ENCODE measurements around the gene UBE2H. TPM values are rescaled to one million over a fixed set of nuclear protein-coding genes. Genes with fewer than 3 reads are reported as not detected.

Gene UBE2H
- total and polyA plus RNA-seq, 10 of the 15 experiments (the other 5 are each of a cell fraction or from before 2014, with no cell fraction given), result 15.6 to 75.5 (median 32.8) TPM

- BruUV-seq (replicated peaks), result no TSS peak
- H3K4me2 ChIP-seq (ENCODE audit: control insufficient read depth, insufficient read depth), result peak overlapping the region; percentile 43
- H3K4me1 ChIP-seq (ENCODE audit: control insufficient read depth, insufficient read depth, low read length), result peaks cover 10% of the 10 kb centered on the region; the same call in 1 of the 2 replicates
These were observed 5.1 kb downstream of the UBE2H start for GRCh38 chr7:129947701-129948100.

GRCh38 chr7:129947049-129947448 lies 5.7 kb downstream of the UBE2H start:
- H4K20me1 ChIP-seq (ENCODE audit: control insufficient read depth, insufficient read depth), result peaks cover 2% of the 10 kb centered on the region; the same call in 1 of the 2 replicates
- TF ChIP-seq ZNF622 (IDR thresholded peaks at IDR 0.05), result no peak
- TF ChIP-seq SRF (IDR thresholded peaks at IDR 0.05; ENCODE audit: low read depth in 2 of 2, low read length in 2 of 2), result no peak
- no peak for TF ChIP-seq STAT1 (conservative IDR thresholded peaks at IDR 0.05)
- no peak for TF ChIP-seq MTA3 (IDR thresholded peaks at IDR 0.05; ENCODE audit: borderline replicate concordance, low read length)
- TF ChIP-seq HDAC2 (IDR thresholded peaks at IDR 0.05), result no peak
- TF ChIP-seq FOXK2 (IDR thresholded peaks at IDR 0.05), result no peak
- TF ChIP-seq, protein P1, sequence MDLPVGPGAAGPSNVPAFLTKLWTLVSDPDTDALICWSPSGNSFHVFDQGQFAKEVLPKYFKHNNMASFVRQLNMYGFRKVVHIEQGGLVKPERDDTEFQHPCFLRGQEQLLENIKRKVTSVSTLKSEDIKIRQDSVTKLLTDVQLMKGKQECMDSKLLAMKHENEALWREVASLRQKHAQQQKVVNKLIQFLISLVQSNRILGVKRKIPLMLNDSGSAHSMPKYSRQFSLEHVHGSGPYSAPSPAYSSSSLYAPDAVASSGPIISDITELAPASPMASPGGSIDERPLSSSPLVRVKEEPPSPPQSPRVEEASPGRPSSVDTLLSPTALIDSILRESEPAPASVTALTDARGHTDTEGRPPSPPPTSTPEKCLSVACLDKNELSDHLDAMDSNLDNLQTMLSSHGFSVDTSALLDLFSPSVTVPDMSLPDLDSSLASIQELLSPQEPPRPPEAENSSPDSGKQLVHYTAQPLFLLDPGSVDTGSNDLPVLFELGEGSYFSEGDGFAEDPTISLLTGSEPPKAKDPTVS (IDR thresholded peaks at IDR 0.05; ENCODE audit: low read depth, low read length), result no peak
- no peak for TF ChIP-seq BCL11A (IDR thresholded peaks at IDR 0.05; ENCODE audit: low read depth, low read length)
- TF ChIP-seq, protein P2, sequence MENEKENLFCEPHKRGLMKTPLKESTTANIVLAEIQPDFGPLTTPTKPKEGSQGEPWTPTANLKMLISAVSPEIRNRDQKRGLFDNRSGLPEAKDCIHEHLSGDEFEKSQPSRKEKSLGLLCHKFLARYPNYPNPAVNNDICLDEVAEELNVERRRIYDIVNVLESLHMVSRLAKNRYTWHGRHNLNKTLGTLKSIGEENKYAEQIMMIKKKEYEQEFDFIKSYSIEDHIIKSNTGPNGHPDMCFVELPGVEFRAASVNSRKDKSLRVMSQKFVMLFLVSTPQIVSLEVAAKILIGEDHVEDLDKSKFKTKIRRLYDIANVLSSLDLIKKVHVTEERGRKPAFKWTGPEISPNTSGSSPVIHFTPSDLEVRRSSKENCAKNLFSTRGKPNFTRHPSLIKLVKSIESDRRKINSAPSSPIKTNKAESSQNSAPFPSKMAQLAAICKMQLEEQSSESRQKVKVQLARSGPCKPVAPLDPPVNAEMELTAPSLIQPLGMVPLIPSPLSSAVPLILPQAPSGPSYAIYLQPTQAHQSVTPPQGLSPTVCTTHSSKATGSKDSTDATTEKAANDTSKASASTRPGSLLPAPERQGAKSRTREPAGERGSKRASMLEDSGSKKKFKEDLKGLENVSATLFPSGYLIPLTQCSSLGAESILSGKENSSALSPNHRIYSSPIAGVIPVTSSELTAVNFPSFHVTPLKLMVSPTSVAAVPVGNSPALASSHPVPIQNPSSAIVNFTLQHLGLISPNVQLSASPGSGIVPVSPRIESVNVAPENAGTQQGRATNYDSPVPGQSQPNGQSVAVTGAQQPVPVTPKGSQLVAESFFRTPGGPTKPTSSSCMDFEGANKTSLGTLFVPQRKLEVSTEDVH (IDR thresholded peaks at IDR 0.05; ENCODE audit: low read depth, partially characterized antibody), result no peak

More at GRCh38 chr7:129947701-129948100, 5.1 kb downstream of the UBE2H start:
- ChIA-PET POLR2A (interaction anchor here (0.6 to 6.1 kb wide), 3 partner anchors 14 to 712 kb away, joined by 3 to 54 read pairs (median 5); no protein-coding TSS in a partner anchor), RAD21 (ENCODE audit: unreplicated experiment) (interaction anchor here (5.3 kb wide), 1 partner anchor 62 kb away, joined by 84 read pairs; no protein-coding TSS in a partner anchor), CTCF (interaction anchor here (0.7 to 1.7 kb wide), 4 partner anchors 15 to 70 kb away, joined by 3 to 12 read pairs (median 4); no protein-coding TSS in a partner anchor), SMC1A (ENCODE audit: uncharacterized antibody, unreplicated experiment) (interaction anchor here (1.1 to 7.6 kb wide), 4 partner anchors 18 to 85 kb away, joined by 3 to 57 read pairs (median 5); no protein-coding TSS in a partner anchor)
- Histone ChIP-seq H3K27me3 (replicated peaks in 1 of 2; ENCODE audit: control insufficient read depth in 2 of 2, insufficient read depth in 2 of 2, low read length in 1 of 2) (no peaks in the 10 kb centered on the region), H3K9me3 (replicated peaks; ENCODE audit: control insufficient read depth, insufficient read depth, low read length) (peaks cover 2% of the 10 kb centered on the region; the same call in 2 of the 3 replicates), H3K27ac (ENCODE audit: control insufficient read depth, insufficient read depth) (no peak overlapping the region), H4K20me1 (ENCODE audit: control insufficient read depth, insufficient read depth) (peaks cover 2% of the 10 kb centered on the region; the same call in 1 of the 2 replicates), H3K9ac (ENCODE audit: control insufficient read depth, insufficient read depth, low read length) (0 out of 2 replicates have a peak overlapping the region, but pooled peaks have one; percentile 12), H3K36me3 (ENCODE audit: control insufficient read depth in 2 of 2, insufficient read depth in 2 of 2, low read length in 1 of 2) (peaks cover 0 to 9% of the 10 kb centered on the region in 2 experiments; a peak in 2 of 4 replicates), H2AFZ (ENCODE audit: control insufficient read depth, low read depth, low read length) (no peak overlapping the region), H3K4me3 (peak overlapping the region; percentile 43; the same call in 1 of the 2 replicates), H3K79me2 (ENCODE audit: control insufficient read depth, insufficient read depth, low read length) (peaks cover 88% of the 10 kb centered on the region)
- 93% methylated on average over 8 of the region's 8 CpGs for WGBS (ENCODE audit: insufficient coverage, insufficient replicate concordance, low lambda C conversion rate, missing lambda C conversion rate)
- ATAC-seq, result no peak
- intact Hi-C loops (cut with micrococcal nuclease; ENCODE audit: unreplicated experiment), result no loop called here
- TF ChIP-seq SRF (IDR thresholded peaks at IDR 0.05; ENCODE audit: low read depth in 2 of 2, low read length in 2 of 2) (no peak), YY1 (IDR thresholded peaks at IDR 0.05; ENCODE audit: low read depth, low read length) (no peak), PAX5 (IDR thresholded peaks at IDR 0.05; ENCODE audit: borderline replicate concordance, low read depth, low read length) (no peak), ZNF24 (IDR thresholded peaks at IDR 0.05) (no peak), MEF2B (IDR thresholded peaks at IDR 0.05; ENCODE audit: partially characterized antibody, poor library complexity, severe bottlenecking) (no peak)
- in situ Hi-C loops (cut with MboI), result no loop called here
- FAIRE-seq, result no peak
- DNase-seq (ENCODE audit: low read depth, low spot score), result no peak

More at GRCh38 chr7:129947049-129947448, 5.7 kb downstream of the UBE2H start:
- ChIA-PET POLR2A (interaction anchor here (1.8 to 6.1 kb wide), 2 partner anchors 13 to 63 kb away, joined by 5 to 54 read pairs; no protein-coding TSS in a partner anchor), SMC1A (ENCODE audit: uncharacterized antibody, unreplicated experiment) (interaction anchor here (0.6 to 1.2 kb wide), 4 partner anchors 14 to 61 kb away, joined by 3 to 4 read pairs (median 3); no protein-coding TSS in a partner anchor), RAD21 (ENCODE audit: unreplicated experiment) (no interaction called here), CTCF (interaction anchor here (1.0 to 1.4 kb wide), 2 partner anchors 14 to 64 kb away, joined by 3 to 4 read pairs; no protein-coding TSS in a partner anchor)
- Histone ChIP-seq H3K79me2 (ENCODE audit: control insufficient read depth, insufficient read depth, low read length) (peaks cover 84% of the 10 kb centered on the region), H3K9me3 (replicated peaks; ENCODE audit: control insufficient read depth, insufficient read depth, low read length) (peaks cover 2% of the 10 kb centered on the region; the same call in 2 of the 3 replicates), H3K9ac (ENCODE audit: control insufficient read depth, insufficient read depth, low read length) (no peak overlapping the region), H3K4me2 (ENCODE audit: control insufficient read depth, insufficient read depth) (no peak overlapping the region), H3K27ac (ENCODE audit: control insufficient read depth, insufficient read depth) (no peak overlapping the region), H3K27me3 (replicated peaks in 1 of 2; ENCODE audit: control insufficient read depth in 2 of 2, insufficient read depth in 2 of 2, low read length in 1 of 2) (no peaks in the 10 kb centered on the region), H3K36me3 (ENCODE audit: control insufficient read depth in 2 of 2, insufficient read depth in 2 of 2, low read length in 1 of 2) (peaks cover 0 to 9% of the 10 kb centered on the region in 2 experiments; a peak in 2 of 4 replicates), H3K4me3 (no peak overlapping the region), H2AFZ (ENCODE audit: control insufficient read depth, low read depth, low read length) (no peak overlapping the region), H3K4me1 (ENCODE audit: control insufficient read depth, insufficient read depth, low read length) (peaks cover 10% of the 10 kb centered on the region; the same call in 1 of the 2 replicates)
- FAIRE-seq (no peak), ATAC-seq (no peak), DNase-seq (ENCODE audit: low read depth, low spot score) (no peak)
- in situ Hi-C loops (cut with MboI) (no loop called here), intact Hi-C loops (cut with micrococcal nuclease; ENCODE audit: unreplicated experiment) (no loop called here)
- 98% methylated on average over 3 of the region's 3 CpGs for WGBS (ENCODE audit: insufficient coverage, insufficient replicate concordance, low lambda C conversion rate, missing lambda C conversion rate)
- BruUV-seq (replicated peaks), result no TSS peak

Measured in GM12878 (cell line).